Activated naive CD4-positive, alpha-beta T cell treated with anti-CD3 and anti-CD28 coated beads, Interleukin-2, amount 10 ng/mL, durations not matched to agents 7 days and 5 days (primary cell): Measurements from ENCODE around the gene LCT.
"Not testable (repeated sequence)": the region's sequence is repeated elsewhere in the genome, so short reads cannot be mapped to it uniquely, and the experiment has no call there.

ENCODE experiments used
- CTCF ChIA-PET: fragments of 350-600 bp; sonication (Branson Sonifier 250); formaldehyde crosslinking; loops from one replicate; lab custom pipeline; 2021; ENCODE audit warnings: antibody characterized with exemption; lab: Charles Lee
- DNase-seq: peaks from one replicate; pipeline ENCODE4 v3.0.0-alpha.2; 2020
- H3K27ac Mint-ChIP-seq: one replicate; pipeline ENCODE4 v1.8.0; 2021; ENCODE audit warnings: mild to moderate bottlenecking, moderate library complexity, mixed read lengths
- H3K27me3 Mint-ChIP-seq: one replicate; pipeline ENCODE4 v1.8.0; 2021; ENCODE audit warnings: mild to moderate bottlenecking, mixed read lengths
- H3K36me3 Mint-ChIP-seq: one replicate; pipeline ENCODE4 v1.8.0; 2021; ENCODE audit warnings: mixed read lengths
- H3K4me1 Mint-ChIP-seq: one replicate; pipeline ENCODE4 v1.8.0; 2021; ENCODE audit warnings: mixed read lengths
- H3K4me3 Mint-ChIP-seq: one replicate; pipeline ENCODE4 v1.8.0; 2021; ENCODE audit warnings: mild to moderate bottlenecking, moderate library complexity, mixed read lengths
- H3K9me3 Mint-ChIP-seq: one replicate; pipeline ENCODE4 v1.8.0; 2021; ENCODE audit warnings: mixed read lengths

LCT gene

DNA sequence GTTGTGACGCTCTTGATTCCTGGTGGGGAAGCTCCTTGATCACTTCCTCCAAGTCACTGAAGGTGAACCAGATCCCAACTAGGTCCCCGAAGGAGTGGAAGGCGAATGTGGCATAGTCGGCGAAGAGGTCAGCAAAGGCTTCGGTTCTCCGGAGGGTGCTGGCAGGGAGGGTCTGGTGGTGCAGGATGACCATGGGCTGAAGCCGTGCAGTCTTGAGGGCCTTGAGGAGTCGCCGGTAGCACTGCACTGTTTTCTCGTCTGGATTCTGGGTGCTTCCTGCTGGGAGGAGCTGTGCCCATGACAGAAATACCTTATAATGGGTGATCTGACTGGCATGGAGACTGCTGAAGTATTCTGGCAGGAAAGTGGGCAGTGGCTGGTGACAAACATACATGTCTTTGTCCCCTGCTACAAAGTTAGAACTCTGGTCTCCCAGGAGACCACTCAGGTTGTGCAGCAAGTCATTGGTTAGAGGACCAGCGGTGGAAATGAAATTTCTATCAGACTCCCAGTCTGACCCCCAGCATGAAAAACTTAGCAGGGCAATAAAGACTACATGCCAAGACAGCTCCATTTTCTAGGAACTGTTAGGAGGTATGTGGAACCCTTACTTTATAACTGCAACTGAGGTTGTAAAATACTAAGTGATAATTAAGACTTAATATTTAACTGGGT, at the start of gene LCT:
Gene LCT (minus strand): TSS at position 589 of the 675 bp plus-strand sequence. CDS start 15 bp downstream, at position 574.
- Mint-ChIP-seq H3K27me3 (no peaks in the 10 kb centered on the region), H3K9me3 (no peaks in the 10 kb centered on the region), H3K4me1 (peaks cover 32% of the 10 kb centered on the region), H3K36me3 (peaks cover 23% of the 10 kb centered on the region), H3K4me3 (no peak within 1 kb of the TSS), H3K27ac (no peak within 1 kb of the TSS)
- CTCF ChIA-PET = no interaction called here
- DNase-seq = no peak

GRCh38 chr2:135885709-135886108, 48.7 kb upstream of the LCT start:
- CTCF ChIA-PET = interaction anchor here (1.2 to 2.5 kb wide), 2 partner anchors 491 to 499 kb away, joined by 3 to 5 read pairs; no protein-coding TSS in a partner anchor
- peaks cover 9% of the 10 kb centered on the region for H3K9me3 Mint-ChIP-seq
- H3K36me3 Mint-ChIP-seq = peaks cover 4% of the 10 kb centered on the region
- peaks cover 29% of the 10 kb centered on the region for H3K27me3 Mint-ChIP-seq
- H3K4me1 Mint-ChIP-seq = peaks cover 8% of the 10 kb centered on the region
- no peak for DNase-seq
- H3K27ac Mint-ChIP-seq = no peak overlapping the region
- no peak overlapping the region for H3K4me3 Mint-ChIP-seq

GRCh38 chr2:135882415-135882814, 45.4 kb upstream of the LCT start:
- Mint-ChIP-seq H3K27me3 (peaks cover 29% of the 10 kb centered on the region), H3K4me3 (no peak overlapping the region), H3K4me1 (peaks cover 3% of the 10 kb centered on the region), H3K9me3 (no peaks in the 10 kb centered on the region), H3K36me3 (peaks cover 2% of the 10 kb centered on the region), H3K27ac (no peak overlapping the region)
- no peak for DNase-seq
- CTCF ChIA-PET = interaction anchor here (0.8 kb wide), 1 partner anchor 494 kb away, joined by 3 read pairs; no protein-coding TSS in a partner anchor

- peak overlapping the region; percentile 80 for H3K4me3 Mint-ChIP-seq
- DNase-seq, H3K9me3 Mint-ChIP-seq, H3K27me3 Mint-ChIP-seq, CTCF ChIA-PET: not testable (repeated sequence)
- H3K4me1 Mint-ChIP-seq = peaks cover 38% of the 10 kb centered on the region
- H3K36me3 Mint-ChIP-seq = peaks cover 26% of the 10 kb centered on the region
- peak overlapping the region; percentile 90 for H3K27ac Mint-ChIP-seq
Observed at GRCh38 chr2:135876770-135877169, 39.8 kb upstream of the LCT start.

- Mint-ChIP-seq H3K9me3 (no peaks in the 10 kb centered on the region), H3K36me3 (peaks cover 31% of the 10 kb centered on the region), H3K27me3 (no peaks in the 10 kb centered on the region), H3K4me3 (peak within 1 kb of the TSS; percentile 80), H3K4me1 (peaks cover 40% of the 10 kb centered on the region), H3K27ac (peak within 1 kb of the TSS; percentile 95)
- CTCF ChIA-PET = interaction anchor here (0.9 to 1.6 kb wide), 3 partner anchors 38 to 78 kb away, joined by 3 to 4 read pairs (median 3); no protein-coding TSS in a partner anchor
- peak; percentile 99 for DNase-seq
Observed at GRCh38 chr2:135876066-135876711, 39.2 kb upstream of the LCT start, which contains the start of gene MCM6. TSS of gene MCM6 (minus strand) at chr2:135876443. CDS start at chr2:135876365, 78 bp downstream.

DNA sequence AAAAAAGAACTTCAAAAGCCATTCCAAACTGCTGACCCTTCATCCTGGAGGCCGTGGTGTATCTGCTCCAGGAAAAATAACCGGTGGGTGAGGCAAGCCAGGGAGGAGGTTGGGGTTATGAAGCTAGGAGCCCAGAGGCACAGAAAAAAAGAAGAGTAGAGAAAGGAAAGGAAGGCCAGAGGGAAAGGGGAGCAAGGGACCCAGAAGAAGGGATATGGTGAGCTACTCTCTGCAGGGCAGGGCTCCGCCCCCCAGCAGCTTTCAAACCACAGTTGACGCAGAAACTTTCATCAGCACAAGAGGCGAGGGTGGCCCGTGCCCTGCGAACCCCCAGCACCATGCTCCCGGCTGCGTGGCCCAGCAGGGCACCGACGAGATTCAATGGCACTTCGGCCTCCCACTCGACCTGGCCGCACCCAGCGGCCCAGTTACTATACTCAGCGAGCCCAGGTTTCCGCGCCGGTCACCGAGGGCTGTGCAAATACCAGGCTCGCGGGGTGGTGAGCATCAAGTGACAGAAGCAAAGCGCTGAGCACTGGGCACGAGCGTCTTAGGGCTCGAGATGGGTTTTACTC, 38.6 kb upstream of the LCT start:
- H3K36me3 Mint-ChIP-seq = peaks cover 34% of the 10 kb centered on the region
- DNase-seq = peak; percentile 83
- CTCF ChIA-PET = interaction anchor here (0.9 to 1.6 kb wide), 3 partner anchors 38 to 78 kb away, joined by 3 to 4 read pairs (median 3); no protein-coding TSS in a partner anchor

GRCh38 chr2:135874777-135875365, 37.9 kb upstream of the LCT start:
- peaks cover 39% of the 10 kb centered on the region for H3K36me3 Mint-ChIP-seq
- no peak for DNase-seq
- H3K27ac Mint-ChIP-seq = peak overlapping the region; percentile 95
- peaks cover 47% of the 10 kb centered on the region for H3K4me1 Mint-ChIP-seq
- H3K9me3 Mint-ChIP-seq = no peaks in the 10 kb centered on the region
- no peaks in the 10 kb centered on the region for H3K27me3 Mint-ChIP-seq
- CTCF ChIA-PET = interaction anchor here (1.4 to 1.6 kb wide), 2 partner anchors 55 to 77 kb away, joined by 3 to 4 read pairs; no protein-coding TSS in a partner anchor
- peak overlapping the region; percentile 80 for H3K4me3 Mint-ChIP-seq

More for the DNA sequence above, 38.6 kb upstream of the LCT start:
- Mint-ChIP-seq H3K9me3 (no peaks in the 10 kb centered on the region), H3K27ac (peak overlapping the region; percentile 95), H3K4me3 (peak overlapping the region; percentile 80), H3K4me1 (peaks cover 45% of the 10 kb centered on the region), H3K27me3 (no peaks in the 10 kb centered on the region)

DNA sequence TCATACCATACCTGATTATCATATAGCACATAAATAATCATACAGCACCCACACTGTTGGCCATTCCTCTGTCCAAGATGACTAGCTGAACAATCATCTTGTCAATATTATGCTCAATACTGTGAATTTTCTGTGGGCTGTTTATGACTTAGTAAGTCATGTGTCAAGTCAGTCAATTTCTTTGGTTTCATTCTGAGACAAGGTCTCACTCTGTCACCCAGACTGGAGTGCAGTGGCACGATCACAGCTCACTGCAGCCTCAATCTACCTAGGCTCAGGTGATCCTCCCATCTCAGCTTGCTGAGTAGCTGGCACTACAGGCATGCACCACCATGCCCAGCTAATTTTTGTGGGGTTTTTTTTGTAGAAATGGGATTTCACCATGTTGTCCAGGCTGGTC, 33.6 kb upstream of the LCT start:
- CTCF ChIA-PET = no interaction called here
- Mint-ChIP-seq H3K27ac (peak overlapping the region; percentile 9), H3K36me3 (peaks cover 67% of the 10 kb centered on the region), H3K4me3 (no peak overlapping the region), H3K4me1 (peaks cover 52% of the 10 kb centered on the region), H3K9me3 (no peaks in the 10 kb centered on the region), H3K27me3 (no peaks in the 10 kb centered on the region)
- DNase-seq = no peak

- no peaks in the 10 kb centered on the region for H3K9me3 Mint-ChIP-seq
- no peak overlapping the region for H3K4me3 Mint-ChIP-seq
- peaks cover 66% of the 10 kb centered on the region for H3K36me3 Mint-ChIP-seq
- H3K4me1 Mint-ChIP-seq = peaks cover 23% of the 10 kb centered on the region
- no peak overlapping the region for H3K27ac Mint-ChIP-seq
- no peaks in the 10 kb centered on the region for H3K27me3 Mint-ChIP-seq
- no peak for DNase-seq
- CTCF ChIA-PET = interaction anchor here (0.7 kb wide), 1 partner anchor 67 kb away, joined by 3 read pairs; no protein-coding TSS in a partner anchor
Observed at GRCh38 chr2:135863233-135863632, 26.2 kb upstream of the LCT start.

DNA sequence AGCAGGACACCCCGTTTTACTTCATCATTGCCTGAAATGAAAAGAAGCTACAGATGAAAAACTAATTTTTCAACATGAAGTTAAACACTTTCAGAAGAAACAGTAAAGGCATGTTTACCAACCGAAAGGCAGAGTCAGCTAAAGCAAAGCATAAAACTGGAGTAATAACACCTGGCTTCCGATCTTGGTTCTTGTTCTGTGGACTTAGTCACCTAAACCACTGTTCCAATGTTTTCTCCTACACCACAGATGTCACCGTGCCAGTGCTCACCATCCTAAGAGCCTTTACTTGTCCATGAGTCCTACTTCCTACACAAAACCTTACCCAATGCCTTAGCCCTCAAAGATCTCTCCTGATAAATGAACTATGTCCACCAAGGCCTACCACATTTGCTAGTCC, 25.7 kb upstream of the LCT start:
- peaks cover 20% of the 10 kb centered on the region for H3K4me1 Mint-ChIP-seq
- no peak for DNase-seq
- H3K27me3 Mint-ChIP-seq = no peaks in the 10 kb centered on the region
- no peaks in the 10 kb centered on the region for H3K9me3 Mint-ChIP-seq
- CTCF ChIA-PET = no interaction called here
- H3K4me3 Mint-ChIP-seq = no peak overlapping the region
- peaks cover 65% of the 10 kb centered on the region for H3K36me3 Mint-ChIP-seq
- peak overlapping the region; percentile 19 for H3K27ac Mint-ChIP-seq

GRCh38 chr2:135853401-135853800, 16.4 kb upstream of the LCT start:
- Mint-ChIP-seq H3K9me3 (no peaks in the 10 kb centered on the region), H3K36me3 (peaks cover 63% of the 10 kb centered on the region), H3K4me3 (no peak overlapping the region), H3K4me1 (no peaks in the 10 kb centered on the region), H3K27me3 (no peaks in the 10 kb centered on the region), H3K27ac (no peak overlapping the region)
- DNase-seq = no peak
- CTCF ChIA-PET = no interaction called here

DNA sequence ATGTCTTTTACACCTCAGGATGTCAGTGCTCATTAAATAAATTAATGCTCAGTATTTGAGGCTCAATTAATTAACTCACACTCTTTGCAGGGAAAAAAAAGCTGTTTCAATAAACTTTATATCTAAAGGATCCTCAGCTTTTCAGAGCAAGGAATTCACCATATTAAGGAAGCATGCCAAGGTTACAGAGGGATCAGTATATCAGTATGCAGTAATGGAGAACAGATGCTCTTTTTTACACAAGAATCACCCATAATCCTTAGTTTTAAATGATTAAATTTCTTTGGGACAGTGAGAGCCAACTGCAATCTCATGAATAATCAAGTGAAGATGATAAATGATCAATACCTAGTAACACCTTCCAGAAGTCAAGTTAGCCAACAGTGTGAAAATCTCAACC, 14.9 kb upstream of the LCT start:
- Mint-ChIP-seq H3K4me1 (no peaks in the 10 kb centered on the region), H3K36me3 (peaks cover 61% of the 10 kb centered on the region), H3K4me3 (no peak overlapping the region), H3K27me3 (no peaks in the 10 kb centered on the region), H3K27ac (no peak overlapping the region), H3K9me3 (no peaks in the 10 kb centered on the region)
- CTCF ChIA-PET = no interaction called here
- DNase-seq = no peak

- Mint-ChIP-seq H3K4me3 (no peak overlapping the region), H3K27ac (peak overlapping the region; percentile 3), H3K9me3 (no peaks in the 10 kb centered on the region), H3K4me1 (no peaks in the 10 kb centered on the region), H3K27me3 (no peaks in the 10 kb centered on the region), H3K36me3 (peaks cover 57% of the 10 kb centered on the region)
- DNase-seq = no peak
- CTCF ChIA-PET = no interaction called here
Observed at GRCh38 chr2:135850892-135851668, 14.1 kb upstream of the LCT start.
